Pancreas (tissue), 10 donors: ENCODE results near the gene AZGP1. TPM values are rescaled to one million over a fixed set of nuclear protein-coding genes. Genes with fewer than 3 reads are reported as not detected.

Experiments used
- ATAC-seq, 4 donors: fragments of 200-7000 bp; cut with Tn5 transposase; one replicate each; pipeline versions ENCODE4 v1.8.0 to v1.9.1; 2020; ENCODE audit warnings: mild to moderate bottlenecking in 4 of 4, moderate library complexity in 4 of 4
- DNase-seq, 6 donors: peaks; one replicate each; pipeline ENCODE4 v3.0.0-alpha.2; 2020
- FAIRE-seq: peaks from 2 replicates; lab custom pipeline; 2012; peaks lifted over from hg19 to GRCh38; lab: Jason Lieb, UNC
- H3K27ac ChIP-seq, 4 donors: fragments of 200-600 bp; sonication (generic); 1 replicate in 3 of 4; 2 replicates in 1 of 4; pipeline versions ENCODE4 v1.5.0 to v1.8.0; 2020
- H3K27me3 ChIP-seq, 4 donors: fragments of 200-600 bp; one replicate each; pipeline ENCODE4 v1.8.0; 2021
- H3K36me3 ChIP-seq, 3 donors: fragments of 200-600 bp; sonication (generic) in 1 of 3; one replicate each; pipeline versions ENCODE4 v1.5.0 to v1.8.0; 2020 to 2021
- H3K4me1 ChIP-seq, 3 donors: fragments of 200-600 bp; one replicate each; pipeline ENCODE4 v1.8.0; 2021
- H3K4me3 ChIP-seq, 4 donors: fragments of 200-600 bp; sonication (generic) in 2 of 4; one replicate each; pipeline versions ENCODE4 v1.5.0 to v1.8.0; 2020 to 2021
- H3K9me3 ChIP-seq, 4 donors: fragments of 200-600 bp; one replicate each; pipeline ENCODE4 v1.8.0; 2021
- CTCF ChIP-seq, 4 donors: fragments of 200-600 bp; sonication (generic) in 3 of 4; IDR thresholded peaks; one replicate each; pipeline versions ENCODE4 v1.5.0 to v1.8.0; 2021; ENCODE audit warnings: antibody characterized with exemption in 4 of 4
- WGBS, 2 donors: extraction: QIAGEN DNeasy Blood & Tissue Kit; methylation state at CpG; one replicate each; pipeline ENCODE4 v1.1.7; 2013; 5-methylcytosine and 5-hydroxymethylcytosine counted together
- intact Hi-C, 3 donors: fragments of 100-400 bp; cut with DNase I; formaldehyde crosslinking; loops; one replicate each; pipeline versions ENCODE4 v1.11.1 to v1.14.2; 2022
- polyA plus RNA-seq, 2 donors: library from polyadenylated mRNA; stranded (reverse); fragments of 200-250 nt; gene quantifications; one replicate each; pipeline ENCODE4 v1.2.3, GENCODE V29; 2013
- total RNA-seq, 6 donors: library from RNA; stranded (reverse); fragmentation: NEBNext Ultra II Directional in 4 of 6; extraction: Animal tissue kit (Norgen Biotek cat#: 25700) in 4 of 6; gene quantifications; one replicate each; pipeline versions ENCODE4 v1.2.1 to v1.2.4, GENCODE V29; 2021 to 2023
- donor health status: healthy with polysubstance abuse.
- donor health status: DM: no; HTN: no; CAD: no; lungs with moderate emphysema.
- donor health status: DM: no; HTN: no; CAD: no.
- donor health status: control.
- donor health status: control.
- donor health status: Bipolar disorder and iron deficiency.
- donor health status: DM: yes; HTN: yes; CAD: no.
- donor health status: DM: no; HTN: no; CAD: no.
- donor health status: DM: no; HTN: no; CAD: no.
- donor health status: DM: yes; HTN: yes; CAD: no.

The AZGP1 gene
- total and polyA plus RNA-seq, 8 donors: 174 to 686 (median 235) TPM

GRCh38 chr7:100021297-100021696, 45.5 kb upstream of the AZGP1 start:
- WGBS, 2 donors: 86 to 93% methylated on average over 3 of the region's 3 CpGs
- peaks cover 30 to 66% (median 58%) of the 10 kb centered on the region in 3 donors for H3K4me1 ChIP-seq
- intact Hi-C loops: no loop called here
- DNase-seq: no peak
- peaks cover 9 to 30% (median 15%) of the 10 kb centered on the region in 3 donors for H3K36me3 ChIP-seq
- TF ChIP-seq CTCF (IDR thresholded peaks at IDR 0.05): no peak
- FAIRE-seq: no peak
- no peaks in the 10 kb centered on the region for H3K27me3 ChIP-seq
- no peaks in the 10 kb centered on the region for H3K9me3 ChIP-seq
- peak overlapping the region in 2 of 4 donors; percentile 76 to 88 for H3K27ac ChIP-seq
- ATAC-seq: no peak
- no peak overlapping the region for H3K4me3 ChIP-seq

GRCh38 chr7:100019908-100020307, 44.1 kb upstream of the AZGP1 start:
- H3K27ac ChIP-seq: peak overlapping the region in 2 of 4 donors; percentile 76 to 88
- FAIRE-seq (no peak), ATAC-seq (no peak), DNase-seq (no peak)
- WGBS, 2 donors: 19 to 29% methylated on average over 7 of the region's 7 CpGs
- H3K4me1 ChIP-seq: peaks cover 30 to 66% (median 58%) of the 10 kb centered on the region in 3 donors
- peaks cover 5 to 16% (median 11%) of the 10 kb centered on the region in 3 donors for H3K36me3 ChIP-seq
- no peak overlapping the region for H3K4me3 ChIP-seq
- H3K9me3 ChIP-seq: no peaks in the 10 kb centered on the region
- no peak for TF ChIP-seq CTCF (IDR thresholded peaks at IDR 0.05)
- H3K27me3 ChIP-seq: no peaks in the 10 kb centered on the region
- intact Hi-C loops: no loop called here

- WGBS, 2 donors: 56 to 57% methylated on average over 5 of the region's 5 CpGs
Observed at GRCh38 chr7:100017875-100018274, 42.0 kb upstream of the AZGP1 start.

GRCh38 chr7:100017300-100017699, 41.5 kb upstream of the AZGP1 start:
- no peak for FAIRE-seq
- Histone ChIP-seq H3K4me1 (peaks cover 16 to 50% (median 38%) of the 10 kb centered on the region in 3 donors), H3K27me3 (no peaks in the 10 kb centered on the region), H3K36me3 (no peaks in the 10 kb centered on the region), H3K9me3 (no peaks in the 10 kb centered on the region), H3K27ac (peak overlapping the region; percentile 98 to 100 (median 100)), H3K4me3 (peak overlapping the region in 3 of 4 donors; percentile 99)
- WGBS, 2 donors: 13 to 17% methylated on average over 11 of the region's 11 CpGs
- intact Hi-C loops: no loop called here
- no peak for TF ChIP-seq CTCF (IDR thresholded peaks at IDR 0.05)
- ATAC-seq: peak; percentile 33 to 46 (median 38)
- DNase-seq: peak in 3 of 6 donors; percentile 46 to 62 (median 52)

More at GRCh38 chr7:100017875-100018274, 42.0 kb upstream of the AZGP1 start:
- peak overlapping the region in 3 of 4 donors; percentile 98 to 100 (median 100) for H3K27ac ChIP-seq
- intact Hi-C loops: no loop called here
- no peaks in the 10 kb centered on the region for H3K27me3 ChIP-seq
- H3K36me3 ChIP-seq: no peaks in the 10 kb centered on the region
- TF ChIP-seq CTCF (IDR thresholded peaks at IDR 0.05): no peak
- DNase-seq: no peak
- H3K9me3 ChIP-seq: no peaks in the 10 kb centered on the region
- H3K4me3 ChIP-seq: peak overlapping the region in 2 of 4 donors; percentile 99
- no peak for ATAC-seq
- peaks cover 20 to 53% (median 43%) of the 10 kb centered on the region in 3 donors for H3K4me1 ChIP-seq
- no peak for FAIRE-seq

- no peak for DNase-seq
- 2 to 5% methylated on average over 11 of the region's 11 CpGs for WGBS, 2 donors
- FAIRE-seq: no peak
- Histone ChIP-seq H3K27ac (peak overlapping the region; percentile 98 to 100 (median 100)), H3K27me3 (no peaks in the 10 kb centered on the region), H3K4me3 (peak overlapping the region; percentile 59 to 99 (median 99)), H3K36me3 (no peaks in the 10 kb centered on the region), H3K9me3 (no peaks in the 10 kb centered on the region), H3K4me1 (peaks cover 7 to 41% (median 30%) of the 10 kb centered on the region in 3 donors)
- TF ChIP-seq CTCF (IDR thresholded peaks at IDR 0.05): no peak
- ATAC-seq: peak; percentile 39 to 49 (median 46)
- intact Hi-C loops: no loop called here
Observed at GRCh38 chr7:100016215-100016901, 40.5 kb upstream of the AZGP1 start.
